Measurements from ENCODE around the gene PARVG.
A peak's percentile ranks its signal among the peaks of the same experiment; 100 is the strongest.
"Not testable (repeated sequence)": the region's sequence is repeated elsewhere in the genome, so short reads cannot be mapped to it uniquely, and the experiment has no call there.

The PARVG gene

DNA sequence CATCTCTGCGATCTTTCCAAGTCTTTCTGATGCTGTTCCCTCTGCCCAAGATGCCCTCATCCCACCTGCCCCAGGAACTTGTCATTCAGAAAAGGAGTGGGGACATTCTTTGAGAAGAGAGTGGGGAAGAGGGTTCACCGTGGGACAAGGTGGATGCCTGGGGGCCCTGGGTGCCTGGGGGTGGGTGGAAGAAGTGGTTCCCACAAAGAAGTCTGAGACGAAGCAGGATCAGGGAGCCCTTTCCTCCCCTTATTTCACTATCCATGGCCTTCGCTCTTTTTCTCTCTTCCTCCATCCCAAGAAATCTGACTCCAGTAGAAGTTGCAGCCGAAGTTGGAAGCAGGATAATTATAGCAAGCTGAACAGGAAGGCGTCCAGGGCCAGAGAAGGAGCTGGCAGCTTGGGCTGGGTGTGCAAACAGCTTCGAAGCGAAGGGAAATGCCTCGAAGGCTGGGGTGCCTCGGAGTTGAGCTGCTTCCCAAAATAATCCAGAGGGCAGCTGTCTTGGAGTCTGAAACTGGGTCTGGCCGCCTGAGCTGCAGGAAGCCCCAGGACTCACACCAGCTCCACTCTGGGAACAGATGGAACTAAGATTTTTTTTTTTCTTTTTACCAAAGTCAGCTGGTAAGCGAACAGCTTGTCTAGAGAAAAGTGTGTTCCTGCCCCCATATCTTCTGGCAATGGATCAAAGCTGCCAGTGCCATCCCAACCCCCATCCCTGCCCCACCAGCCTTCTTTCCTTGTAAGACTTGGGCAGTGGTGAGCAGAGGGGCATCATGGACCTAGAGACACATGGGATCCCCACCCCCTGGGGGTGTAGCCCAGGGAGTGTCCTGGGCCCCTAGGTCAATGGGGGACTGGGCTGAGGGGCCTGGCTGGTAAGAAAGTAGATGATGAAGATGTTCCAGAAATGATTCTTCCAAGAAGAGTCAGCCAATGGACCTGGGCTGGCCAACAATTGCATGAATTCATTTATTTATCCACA, 31.5 kb downstream of the PARVG start:
- peak in 15 of 56 donors; percentile 5 to 68 (median 35) for DNase-seq

DNA sequence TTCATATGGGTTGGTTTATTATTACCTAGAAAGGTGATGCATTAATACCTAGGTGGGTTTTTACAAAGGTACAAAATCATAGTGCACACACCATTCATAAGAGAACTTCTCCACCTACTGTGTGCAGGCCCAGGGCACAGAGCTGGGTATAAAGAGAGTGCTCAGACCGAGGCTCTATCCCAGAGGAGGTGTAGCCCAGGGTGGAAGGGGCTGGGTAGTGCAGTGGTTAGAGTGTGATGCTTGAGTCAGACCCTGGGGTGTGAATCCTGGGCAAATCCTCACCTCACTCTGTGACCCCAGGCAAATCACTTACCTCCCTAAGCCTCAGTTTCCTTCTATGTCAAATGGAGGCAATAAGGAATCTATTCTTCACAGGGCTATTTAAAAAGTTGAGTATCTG, 32.2 kb downstream of the PARVG start:
- no peak for DNase-seq

DNA sequence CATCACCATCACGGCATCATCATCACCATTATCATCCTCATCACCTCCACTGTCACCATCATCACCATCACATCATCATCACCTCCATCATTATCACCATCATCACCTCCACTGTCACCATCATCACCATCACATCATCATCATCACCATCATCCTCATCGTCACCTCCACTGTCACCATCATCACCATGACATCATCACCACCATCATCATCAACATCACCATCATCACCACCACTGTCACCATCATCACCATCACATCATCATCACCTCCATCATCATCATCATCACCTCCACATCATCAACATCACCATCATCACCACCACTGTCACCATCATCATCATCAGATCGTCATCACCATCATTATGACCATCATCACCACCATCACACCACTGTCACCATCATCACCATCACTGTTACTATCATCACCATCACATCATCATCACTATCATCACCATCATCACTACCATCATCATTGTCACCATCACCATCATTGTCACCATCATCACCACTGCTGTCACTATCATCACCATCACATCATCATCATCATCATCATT, 32.8 kb downstream of the PARVG start:
- DNase-seq = no peak

DNA sequence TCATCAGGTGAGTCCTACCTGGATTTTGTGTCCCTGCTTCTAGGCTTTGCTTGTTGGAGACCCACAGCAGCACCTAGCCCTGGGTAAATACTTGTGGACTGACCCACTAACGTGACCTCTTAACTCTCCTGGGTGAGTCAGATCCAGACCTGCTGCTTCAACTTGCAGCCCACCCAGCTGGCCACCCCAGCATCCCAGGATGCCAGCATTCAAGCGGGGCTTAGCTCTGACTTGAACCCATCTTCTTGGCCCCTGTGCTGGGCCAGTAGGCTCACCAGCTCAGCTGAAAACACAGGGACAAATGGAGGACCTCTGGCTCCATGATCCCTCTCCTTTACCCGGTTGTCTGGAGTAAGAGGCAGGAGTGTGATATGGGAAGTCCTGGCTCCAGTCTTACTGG, 33.5 kb downstream of the PARVG start:
- no peak for DNase-seq

DNA sequence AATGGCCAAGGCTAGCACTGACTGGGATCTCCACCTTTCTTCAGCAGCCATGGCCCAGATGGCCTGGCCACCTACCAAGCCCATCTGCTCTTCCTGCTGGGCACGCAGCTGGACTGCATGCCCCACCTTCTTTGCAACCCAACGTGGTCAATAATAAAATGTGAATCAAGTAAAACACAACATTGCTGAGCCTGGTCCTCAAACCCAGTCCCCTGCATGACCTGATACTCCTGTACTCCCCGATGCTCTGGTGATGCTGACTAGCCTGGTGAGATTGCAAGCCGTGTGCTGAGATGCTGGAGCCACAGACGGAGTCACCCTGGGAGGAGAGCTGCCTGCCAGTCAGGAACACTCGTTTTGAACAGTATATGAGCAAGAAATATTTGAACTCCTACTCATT, 34.0 kb downstream of the PARVG start:
- peak in 1 of 56 donors; percentile 7 for DNase-seq

DNA sequence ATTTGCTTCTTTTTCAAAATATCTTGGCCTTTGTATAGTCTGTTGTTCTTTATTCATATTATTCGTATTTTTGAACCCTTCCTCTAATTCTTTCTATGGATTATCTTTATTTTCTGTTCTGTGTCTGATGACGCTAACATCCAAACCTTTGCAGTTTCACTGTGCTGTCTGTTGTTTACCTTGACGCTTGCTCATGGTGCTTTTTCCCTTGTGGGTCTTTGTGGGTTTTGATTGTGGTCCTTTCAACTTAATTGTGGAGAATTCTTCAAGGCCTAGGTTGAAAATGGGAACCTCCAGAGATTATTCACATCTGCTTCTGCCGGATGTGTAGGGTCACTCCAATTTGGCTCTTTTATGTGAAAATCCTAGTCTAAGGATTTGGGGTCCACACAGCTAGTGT, 34.6 kb downstream of the PARVG start:
- DNase-seq = no peak

DNA sequence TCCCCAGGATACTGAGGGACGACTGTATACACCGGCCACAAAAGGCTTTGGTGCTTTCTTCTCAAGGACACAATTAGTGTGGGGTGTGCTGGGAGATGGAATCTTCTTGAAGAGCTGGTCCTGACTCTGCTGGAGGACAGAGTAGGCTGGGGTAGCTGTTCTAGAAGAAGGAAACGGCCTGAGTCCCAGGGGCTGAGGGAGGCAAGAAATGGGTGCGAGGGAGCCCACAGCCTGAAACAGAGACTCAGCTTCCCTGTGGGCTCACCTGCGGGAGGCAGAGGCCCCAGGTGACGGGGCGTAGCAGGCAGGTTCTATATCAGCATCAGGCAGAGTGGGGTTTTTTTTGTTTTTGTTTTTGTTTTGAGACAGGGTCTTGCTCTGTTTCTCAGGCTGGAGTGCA, 36.6 kb downstream of the PARVG start:
- no peak for DNase-seq

DNA sequence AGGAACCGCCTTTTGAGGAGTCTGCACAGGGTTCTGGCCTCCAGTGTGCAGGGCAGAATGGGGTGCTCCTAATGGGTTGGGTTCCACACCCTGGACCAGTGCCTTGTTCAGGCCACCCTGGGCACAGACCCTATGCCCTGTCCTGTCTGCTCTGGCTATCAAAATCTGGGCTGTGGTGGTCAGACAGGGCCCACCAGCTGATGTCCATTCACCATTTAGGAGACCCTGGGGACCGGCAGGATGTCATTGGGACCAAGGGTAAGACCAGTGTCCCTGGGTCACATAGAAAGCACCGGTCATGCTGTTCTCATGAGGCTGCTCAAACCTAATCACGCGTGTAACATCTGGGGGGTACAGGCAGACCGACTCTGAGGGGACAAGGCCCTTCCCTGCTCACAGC, 37.3 kb downstream of the PARVG start:
- DNase-seq = no peak

DNA sequence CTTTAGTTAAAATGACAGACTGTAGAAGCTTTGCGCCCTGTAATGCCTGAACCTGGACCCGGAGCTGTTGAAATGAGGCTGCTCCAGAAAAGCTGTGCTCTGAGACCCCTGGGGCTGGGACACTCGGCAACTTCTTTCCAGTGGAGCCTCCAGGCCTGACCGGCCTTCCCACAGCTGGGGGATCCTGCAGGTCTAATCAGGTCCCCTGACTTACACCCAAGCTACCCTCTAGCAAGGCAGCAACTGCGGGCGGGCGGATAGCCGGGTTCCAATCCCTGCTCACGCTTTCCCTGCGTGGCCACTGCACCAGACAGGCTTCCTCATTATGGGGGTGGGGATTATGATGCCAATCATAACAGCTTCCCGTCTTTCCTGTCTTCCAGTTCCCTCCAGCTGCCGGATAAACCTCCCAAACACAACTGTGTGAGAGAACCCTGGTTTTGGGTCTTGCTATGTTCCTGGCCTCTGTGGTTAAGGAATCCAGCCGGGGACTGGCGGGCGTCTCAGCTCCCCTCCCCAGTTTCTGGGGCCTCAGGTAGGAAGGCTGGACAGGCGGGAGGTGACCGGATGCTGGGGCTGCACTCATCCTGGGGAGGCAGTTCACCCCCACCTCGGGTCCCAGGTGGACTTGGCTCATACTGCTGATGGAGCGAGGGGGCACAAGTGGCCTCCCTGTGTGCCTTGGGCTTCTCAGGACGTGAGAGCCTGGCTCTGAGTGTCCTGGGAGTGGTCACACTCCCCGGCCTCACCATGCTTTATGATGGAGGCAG, 38.6 kb downstream of the PARVG start:
- no peak for DNase-seq

DNA sequence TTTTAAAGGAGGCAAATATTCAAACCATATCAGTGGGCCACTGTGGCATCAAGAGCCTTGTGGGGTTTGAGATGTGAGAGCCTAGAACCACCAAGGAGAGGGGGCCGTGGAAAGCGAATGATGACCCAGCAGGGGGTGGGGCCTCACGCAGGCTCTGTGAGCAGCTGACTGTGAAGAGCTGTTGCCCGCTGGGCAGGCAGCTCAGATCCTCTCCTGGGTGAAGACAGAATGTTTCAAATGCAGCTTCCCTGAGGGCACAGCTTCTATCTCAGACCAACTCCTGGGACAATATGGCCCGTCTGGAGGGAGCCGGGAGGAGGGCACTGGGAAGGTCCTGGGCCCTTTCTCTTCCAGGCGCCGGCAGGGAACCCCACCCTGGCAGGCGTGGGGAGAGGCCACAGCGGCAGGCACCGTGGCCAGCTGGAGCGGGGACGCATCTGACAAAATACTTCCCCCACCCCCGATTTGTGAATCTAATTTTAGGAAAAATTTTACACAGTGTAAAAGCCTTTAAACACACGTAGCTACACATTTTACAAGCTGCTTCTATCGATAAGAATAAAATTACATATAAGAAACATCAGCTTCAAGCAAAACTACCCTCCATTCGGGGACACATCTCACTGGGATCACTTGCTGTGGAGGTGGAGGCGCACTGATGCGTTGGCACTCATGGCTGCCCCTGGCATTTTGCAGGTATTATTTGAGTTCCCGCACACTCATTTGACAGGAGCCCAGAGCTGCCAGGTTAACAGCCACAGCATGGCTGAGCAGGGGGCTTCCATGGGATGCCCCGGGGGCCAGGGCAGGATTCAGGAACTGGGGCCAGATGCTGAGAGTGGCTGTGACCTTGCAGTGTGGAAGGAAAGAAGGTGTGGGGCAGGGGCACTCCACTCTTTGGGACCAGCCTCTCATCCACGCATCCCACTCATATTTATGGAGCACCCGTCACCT, 40.3 kb downstream of the PARVG start:
- no peak for DNase-seq

DNA sequence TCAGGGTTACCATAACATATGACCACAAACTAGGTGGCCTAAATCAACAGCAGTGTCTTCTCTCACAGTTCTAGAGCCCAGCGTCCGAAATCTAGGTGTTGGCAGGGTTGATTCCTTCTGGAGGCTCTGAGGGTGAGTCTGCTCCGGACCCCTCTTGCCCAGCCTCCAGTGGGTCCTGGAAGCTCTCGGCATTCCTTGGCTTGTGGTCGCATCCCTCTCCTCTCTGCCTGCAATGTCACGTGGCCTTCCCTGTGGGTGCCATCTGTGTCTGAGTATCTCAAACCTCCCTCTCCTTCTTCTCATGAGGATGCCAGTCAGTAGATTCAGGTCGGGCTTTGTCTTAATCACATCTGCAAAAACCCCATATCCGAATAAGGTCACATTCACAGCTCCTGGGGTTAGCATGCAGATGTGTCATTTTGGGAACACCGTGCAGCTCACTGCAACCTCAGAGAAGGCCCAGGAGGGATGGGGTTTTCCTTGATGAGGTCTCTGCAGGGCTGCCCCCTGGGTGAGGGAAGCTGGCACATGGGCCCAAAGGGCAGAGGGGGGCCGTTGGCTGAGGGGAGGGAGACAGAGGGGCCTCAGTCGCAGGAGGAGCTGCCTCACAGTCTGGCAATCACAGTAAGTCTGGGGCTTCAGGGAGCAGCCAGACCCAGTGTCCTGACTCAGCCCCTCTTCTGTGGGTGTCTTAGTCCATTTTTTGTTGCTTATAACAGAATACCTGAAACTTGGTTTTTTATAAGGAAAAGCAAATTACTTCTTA, 41.2 kb downstream of the PARVG start:
- no peak for DNase-seq

DNA sequence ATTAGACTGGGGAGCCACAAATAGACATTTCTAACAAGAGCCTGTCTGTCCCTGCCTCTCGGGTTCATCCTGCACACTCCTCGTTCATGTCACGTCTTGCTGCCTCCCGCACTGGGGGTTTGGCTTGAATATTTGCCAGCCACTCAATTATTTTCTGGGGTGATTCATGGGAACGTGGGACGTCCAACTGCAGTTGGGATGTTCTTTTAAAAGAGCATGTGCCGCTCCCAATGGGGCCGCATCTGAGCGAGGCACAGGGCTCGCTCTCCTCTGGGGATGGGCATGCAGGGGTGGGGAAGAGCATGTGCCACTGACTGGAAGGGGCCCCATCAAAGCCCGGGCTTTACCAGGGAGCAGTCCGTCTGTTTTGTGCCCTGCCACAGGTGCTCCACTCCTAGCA, 43.4 kb downstream of the PARVG start:
- DNase-seq = peak in 6 of 56 donors; percentile 5 to 35 (median 16)

DNA sequence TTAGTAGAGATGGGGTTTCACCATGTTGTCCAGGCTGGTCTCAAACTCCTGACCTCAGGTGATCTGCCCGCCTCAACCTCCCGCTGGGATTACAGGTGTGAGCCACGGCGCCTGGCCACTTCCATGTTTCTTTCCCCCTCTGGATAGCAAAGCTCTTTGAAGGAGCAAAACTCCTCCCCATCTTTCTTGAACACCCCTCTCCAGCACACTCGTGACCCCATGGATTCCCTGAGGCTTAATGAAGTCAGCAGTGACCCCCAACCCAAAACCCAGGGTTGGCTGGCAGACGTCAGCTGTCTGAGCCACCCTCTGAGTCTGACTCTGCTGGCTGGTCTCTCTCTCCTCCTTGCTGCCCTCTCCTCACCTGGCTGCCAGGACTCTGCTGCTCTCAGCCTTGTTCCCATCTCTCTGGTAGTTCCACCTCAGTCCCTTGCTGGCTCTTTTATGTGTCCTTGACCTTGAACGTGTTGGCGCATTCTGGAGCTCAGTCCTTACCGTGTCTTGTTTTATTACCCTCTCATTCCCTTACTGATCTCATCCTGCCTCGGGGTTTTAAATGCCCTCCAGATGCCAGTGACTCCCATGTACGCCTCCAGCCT, 44.5 kb downstream of the PARVG start:
- no peak for DNase-seq

DNA sequence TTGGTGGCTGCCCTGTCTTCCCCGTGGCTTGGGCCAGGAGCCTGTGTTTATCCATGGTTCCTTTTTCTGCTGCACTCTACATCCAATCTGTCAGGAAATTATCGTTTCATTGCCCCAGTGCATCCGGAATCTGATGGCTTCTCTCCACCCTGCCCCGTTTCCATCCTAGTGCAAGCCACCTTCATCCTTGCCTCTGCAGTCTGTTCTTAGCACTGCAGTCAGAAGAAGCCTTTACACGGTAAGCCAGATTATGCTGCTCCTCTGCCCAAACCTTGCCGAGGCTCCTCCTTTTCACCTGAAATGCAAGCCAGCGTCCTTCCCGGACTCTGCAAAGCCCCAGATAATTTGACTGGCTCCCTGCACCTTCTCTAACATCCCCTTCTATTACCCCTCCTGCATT, 45.1 kb downstream of the PARVG start:
- no peak for DNase-seq

DNA sequence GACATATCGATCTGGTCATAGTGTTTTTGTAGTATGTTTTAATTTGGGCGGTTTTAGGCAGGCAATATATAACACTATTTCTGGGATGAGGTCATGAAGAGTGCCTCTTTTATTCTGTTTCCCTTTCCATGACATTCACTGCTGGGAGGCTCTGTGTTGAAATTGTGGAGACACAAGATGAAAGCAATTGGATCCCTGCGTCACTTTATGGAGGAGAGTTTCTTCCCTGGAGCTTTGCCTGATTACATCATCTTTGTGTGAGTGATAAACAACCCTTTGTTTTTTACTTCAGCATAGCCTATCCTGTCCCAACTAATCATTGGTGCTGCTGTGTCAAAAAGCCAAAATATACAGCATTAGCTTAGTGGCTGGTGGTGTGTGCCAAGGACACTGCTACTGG, 48.6 kb downstream of the PARVG start:
- no peak for DNase-seq

DNA sequence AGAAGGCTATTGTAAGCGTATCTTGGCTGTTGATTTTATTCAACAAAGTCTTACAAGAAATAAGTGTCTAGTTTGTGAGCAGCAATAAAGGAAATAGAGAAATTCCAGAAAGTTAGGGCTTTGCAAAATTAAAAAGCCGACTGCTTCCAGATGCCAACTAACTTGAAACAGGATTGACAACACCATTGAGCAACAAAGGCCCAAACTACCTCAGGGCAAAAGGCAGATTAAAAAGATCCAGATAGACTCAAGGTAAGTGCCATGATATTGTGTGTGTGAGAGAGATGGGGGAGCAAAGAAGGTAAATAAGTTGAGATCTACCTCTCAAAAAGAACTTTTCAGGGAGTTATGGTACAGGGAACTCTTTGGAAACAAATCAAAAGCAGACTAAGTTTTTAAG, 49.1 kb downstream of the PARVG start:
- DNase-seq = no peak

DNA sequence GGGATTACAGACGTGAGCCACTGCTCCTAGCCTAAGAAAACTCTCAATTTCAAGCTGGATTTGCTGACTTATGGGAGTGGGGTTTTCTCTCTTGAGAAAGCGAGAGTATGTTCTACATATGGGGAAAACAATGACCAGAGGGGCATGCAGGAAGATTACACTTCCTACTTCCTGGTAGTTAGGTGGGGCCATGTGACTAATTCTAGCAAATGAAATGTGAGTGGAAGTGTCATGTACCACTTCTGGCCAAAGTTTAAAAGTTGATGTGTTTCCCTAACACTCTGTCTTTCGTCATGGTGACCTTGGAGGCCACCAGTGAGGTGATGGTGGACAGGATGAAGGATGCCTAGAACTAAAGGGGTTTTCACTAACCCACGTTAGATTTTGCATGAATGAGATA, 50.5 kb downstream of the PARVG start:
- DNase-seq = no peak

DNA sequence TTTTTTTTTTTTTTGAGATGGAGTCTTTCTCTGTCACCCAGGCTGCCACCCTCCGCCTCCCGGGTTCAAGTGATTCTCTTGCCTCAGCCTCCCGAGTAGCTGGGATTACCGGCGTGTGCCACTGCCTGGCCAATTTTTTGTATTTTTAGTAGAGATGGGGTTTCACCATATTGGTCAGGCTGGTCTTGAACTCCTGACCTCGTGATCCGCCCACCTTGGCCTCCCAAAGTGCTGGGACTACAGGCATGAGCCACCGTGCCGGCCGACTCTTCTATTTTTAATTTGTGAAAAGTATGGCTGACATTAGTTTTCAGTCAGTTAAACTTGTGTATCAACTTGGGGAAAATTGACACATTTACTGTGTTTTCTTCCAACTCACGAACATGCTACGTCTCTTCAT, 53.6 kb downstream of the PARVG start:
- DNase-seq = not testable (repeated sequence)

DNA sequence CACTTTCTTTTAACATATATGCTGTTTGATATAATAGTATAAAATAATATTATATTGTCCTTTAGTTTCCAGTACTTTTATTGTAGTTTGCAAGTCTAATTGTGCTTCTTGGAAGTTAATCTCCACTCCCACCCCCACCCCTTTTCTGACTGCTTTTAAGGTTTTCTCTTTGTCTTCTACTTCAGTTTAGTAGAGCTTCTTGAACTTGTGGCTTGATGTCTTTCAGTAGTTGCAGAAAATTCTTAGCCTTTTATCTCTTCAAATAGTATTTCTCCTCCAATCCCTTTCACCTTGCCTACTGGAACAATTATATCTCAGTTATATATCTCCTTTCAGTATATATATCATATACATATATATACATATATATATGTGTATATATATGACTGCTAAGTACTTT, 56.6 kb downstream of the PARVG start:
- DNase-seq = no peak

DNA sequence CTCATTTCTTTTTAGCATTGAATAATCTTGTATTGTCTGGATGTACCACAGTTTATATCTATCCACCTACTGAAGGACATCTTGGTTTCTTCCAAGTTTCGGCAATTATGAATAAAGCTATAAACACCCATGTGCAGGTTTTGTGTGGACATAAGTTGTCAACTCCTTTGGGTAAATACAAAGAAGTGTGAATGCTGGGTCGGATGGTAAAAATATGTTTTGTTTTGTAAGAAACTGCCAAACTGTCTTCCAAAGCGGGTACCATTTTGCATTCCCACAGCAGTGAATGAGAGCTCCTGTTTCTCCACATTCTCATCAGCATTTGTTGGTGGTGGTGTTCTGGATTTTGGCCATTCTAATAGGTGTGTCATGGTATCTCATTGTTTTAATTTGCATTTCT, 60.4 kb downstream of the PARVG start:
- DNase-seq = not testable (repeated sequence)

All from amygdala (tissue), 56 donors.